GM19438 (cell line): ENCODE measurements around the gene PTK7.

Experiments used
- ATAC-seq: cut with Tn5 transposase; IDR thresholded peaks from one replicate; pipeline ENCODE4 v1.9.1; 2021; ENCODE audit warnings: low read depth; ENCODE audit not compliant: unreplicated experiment

PTK7 gene

GRCh38 chr6:43082806-43083655 lies 6.9 kb downstream of the PTK7 start:
- ATAC-seq: no peak

GRCh38 chr6:43086022-43086658 lies 10.0 kb downstream of the PTK7 start:
- no peak for ATAC-seq

- ATAC-seq: no peak
Observed at GRCh38 chr6:43088654-43089056, 12.5 kb downstream of the PTK7 start.

- ATAC-seq: no peak
Observed at GRCh38 chr6:43089467-43089866, 13.4 kb downstream of the PTK7 start.

- ATAC-seq: no peak
Observed at GRCh38 chr6:43089874-43090558, 13.9 kb downstream of the PTK7 start.

- ATAC-seq: no peak
Observed at GRCh38 chr6:43090559-43090956, 14.4 kb downstream of the PTK7 start.

GRCh38 chr6:43091020-43091419 lies 14.9 kb downstream of the PTK7 start:
- no peak for ATAC-seq

- no peak for ATAC-seq
Observed at GRCh38 chr6:43091436-43091991, 15.4 kb downstream of the PTK7 start.

- ATAC-seq: no peak
Observed at GRCh38 chr6:43092635-43093034, 16.5 kb downstream of the PTK7 start.

- ATAC-seq: no peak
Observed at GRCh38 chr6:43093436-43094289, 17.5 kb downstream of the PTK7 start.

- no peak for ATAC-seq
Observed at GRCh38 chr6:43095939-43096338, 19.8 kb downstream of the PTK7 start.

- ATAC-seq: no peak
Observed at GRCh38 chr6:43096451-43097097, 20.5 kb downstream of the PTK7 start.

- ATAC-seq: no peak
Observed at GRCh38 chr6:43097098-43097489, 21.0 kb downstream of the PTK7 start.

GRCh38 chr6:43097502-43097901 lies 21.4 kb downstream of the PTK7 start:
- no peak for ATAC-seq

- no peak for ATAC-seq
Observed at GRCh38 chr6:43101497-43101896, 25.4 kb downstream of the PTK7 start.

- ATAC-seq: no peak
Observed at GRCh38 chr6:43103253-43103876, 27.3 kb downstream of the PTK7 start.

- no peak for ATAC-seq
Observed at GRCh38 chr6:43105538-43106222, 29.6 kb downstream of the PTK7 start.

- no peak for ATAC-seq
Observed at GRCh38 chr6:43107344-43108062, 31.4 kb downstream of the PTK7 start.
